Measurements from ENCODE around the gene RTL10. TPM values are rescaled to one million over a fixed set of nuclear protein-coding genes. Genes with fewer than 3 reads are reported as not detected.

RTL10 gene
- polyA plus RNA-seq, 2 donors, result 8.1 to 13.8 TPM

GRCh38 chr22:19825904-19826618, 28.6 kb downstream of the RTL10 start:
- Histone ChIP-seq H3K4me1 (ENCODE audit: control insufficient read depth in 2 of 2, insufficient read depth in 2 of 2, low read length in 1 of 2) (peaks cover under 1 to 18% of the 10 kb centered on the region in 2 donors), H3K9me3 (ENCODE audit: control insufficient read depth in 2 of 2, insufficient read depth in 1 of 2, low read depth in 1 of 2, low read length in 1 of 2) (no peaks in the 10 kb centered on the region), H3K4me3 (ENCODE audit: low read depth in 1 of 2, low read length in 2 of 2) (no peak overlapping the region), H3K27ac (ENCODE audit: low read depth in 2 of 2, low read length in 1 of 2) (no peak overlapping the region), H3K36me3 (ENCODE audit: control insufficient read depth in 2 of 2, insufficient read depth in 2 of 2, low read length in 1 of 2) (no peaks in the 10 kb centered on the region), H3K27me3 (ENCODE audit: control insufficient read depth in 1 of 2, insufficient read depth in 2 of 2, low read length in 2 of 2) (no peaks in the 10 kb centered on the region)
- WGBS, 2 donors, result 86 to 89% methylated on average over 7 of the region's 7 CpGs

GRCh38 chr22:19824926-19825339, 29.7 kb downstream of the RTL10 start:
- Histone ChIP-seq H3K27me3 (ENCODE audit: control insufficient read depth in 1 of 2, insufficient read depth in 2 of 2, low read length in 2 of 2) (no peaks in the 10 kb centered on the region), H3K4me3 (ENCODE audit: low read depth in 1 of 2, low read length in 2 of 2) (no peak overlapping the region), H3K4me1 (ENCODE audit: control insufficient read depth in 2 of 2, insufficient read depth in 2 of 2, low read length in 1 of 2) (peaks cover 2 to 18% of the 10 kb centered on the region in 2 donors), H3K9me3 (ENCODE audit: control insufficient read depth in 2 of 2, insufficient read depth in 1 of 2, low read depth in 1 of 2, low read length in 1 of 2) (no peaks in the 10 kb centered on the region), H3K27ac (ENCODE audit: low read depth in 2 of 2, low read length in 1 of 2) (no peak overlapping the region), H3K36me3 (ENCODE audit: control insufficient read depth in 2 of 2, insufficient read depth in 2 of 2, low read length in 1 of 2) (no peaks in the 10 kb centered on the region)
- 76 to 87% methylated on average over 8 of the region's 8 CpGs for WGBS, 2 donors

- Histone ChIP-seq H3K4me3 (ENCODE audit: low read depth in 1 of 2, low read length in 2 of 2) (no peak overlapping the region), H3K4me1 (ENCODE audit: control insufficient read depth in 2 of 2, insufficient read depth in 2 of 2, low read length in 1 of 2) (peaks cover 2 to 18% of the 10 kb centered on the region in 2 donors), H3K27me3 (ENCODE audit: control insufficient read depth in 1 of 2, insufficient read depth in 2 of 2, low read length in 2 of 2) (no peaks in the 10 kb centered on the region), H3K9me3 (ENCODE audit: control insufficient read depth in 2 of 2, insufficient read depth in 1 of 2, low read depth in 1 of 2, low read length in 1 of 2) (no peaks in the 10 kb centered on the region), H3K27ac (ENCODE audit: low read depth in 2 of 2, low read length in 1 of 2) (no peak overlapping the region), H3K36me3 (ENCODE audit: control insufficient read depth in 2 of 2, insufficient read depth in 2 of 2, low read length in 1 of 2) (no peaks in the 10 kb centered on the region)
- 59 to 71% methylated on average over 16 of the region's 16 CpGs for WGBS, 2 donors
Measured at GRCh38 chr22:19824212-19824925, 30.3 kb downstream of the RTL10 start.

GRCh38 chr22:19823902-19824211, 30.8 kb downstream of the RTL10 start:
- WGBS, 2 donors, result 59 to 64% methylated on average over 9 of the region's 9 CpGs
- Histone ChIP-seq H3K27ac (ENCODE audit: low read depth in 2 of 2, low read length in 1 of 2) (no peak overlapping the region), H3K4me3 (ENCODE audit: low read depth in 1 of 2, low read length in 2 of 2) (no peak overlapping the region), H3K9me3 (ENCODE audit: control insufficient read depth in 2 of 2, insufficient read depth in 1 of 2, low read depth in 1 of 2, low read length in 1 of 2) (no peaks in the 10 kb centered on the region), H3K4me1 (ENCODE audit: control insufficient read depth in 2 of 2, insufficient read depth in 2 of 2, low read length in 1 of 2) (peaks cover 2 to 18% of the 10 kb centered on the region in 2 donors), H3K36me3 (ENCODE audit: control insufficient read depth in 2 of 2, insufficient read depth in 2 of 2, low read length in 1 of 2) (peaks cover 0 to 3% of the 10 kb centered on the region in 2 donors), H3K27me3 (ENCODE audit: control insufficient read depth in 1 of 2, insufficient read depth in 2 of 2, low read length in 2 of 2) (no peaks in the 10 kb centered on the region)

- Histone ChIP-seq H3K27ac (ENCODE audit: low read depth in 2 of 2, low read length in 1 of 2) (no peak overlapping the region), H3K4me3 (ENCODE audit: low read depth in 1 of 2, low read length in 2 of 2) (no peak overlapping the region)
Measured at GRCh38 chr22:19823191-19823901, 31.3 kb downstream of the RTL10 start.

GRCh38 chr22:19822301-19823117, 32.2 kb downstream of the RTL10 start:
- H3K9me3 ChIP-seq (ENCODE audit: control insufficient read depth in 2 of 2, insufficient read depth in 1 of 2, low read depth in 1 of 2, low read length in 1 of 2), result no peaks in the 10 kb centered on the region
- H3K36me3 ChIP-seq (ENCODE audit: control insufficient read depth in 2 of 2, insufficient read depth in 2 of 2, low read length in 1 of 2), result peaks cover 0 to 3% of the 10 kb centered on the region in 2 donors
- peaks cover 2 to 18% of the 10 kb centered on the region in 2 donors for H3K4me1 ChIP-seq (ENCODE audit: control insufficient read depth in 2 of 2, insufficient read depth in 2 of 2, low read length in 1 of 2)
- no peak overlapping the region for H3K4me3 ChIP-seq (ENCODE audit: low read depth in 1 of 2, low read length in 2 of 2)
- no peaks in the 10 kb centered on the region for H3K27me3 ChIP-seq (ENCODE audit: control insufficient read depth in 1 of 2, insufficient read depth in 2 of 2, low read length in 2 of 2)
- 80 to 92% methylated on average over 18 of the region's 18 CpGs for WGBS, 2 donors
- H3K27ac ChIP-seq (ENCODE audit: low read depth in 2 of 2, low read length in 1 of 2), result no peak overlapping the region

More at GRCh38 chr22:19823191-19823901, 31.3 kb downstream of the RTL10 start:
- Histone ChIP-seq H3K36me3 (ENCODE audit: control insufficient read depth in 2 of 2, insufficient read depth in 2 of 2, low read length in 1 of 2) (peaks cover 0 to 3% of the 10 kb centered on the region in 2 donors), H3K4me1 (ENCODE audit: control insufficient read depth in 2 of 2, insufficient read depth in 2 of 2, low read length in 1 of 2) (peaks cover 2 to 18% of the 10 kb centered on the region in 2 donors), H3K9me3 (ENCODE audit: control insufficient read depth in 2 of 2, insufficient read depth in 1 of 2, low read depth in 1 of 2, low read length in 1 of 2) (no peaks in the 10 kb centered on the region), H3K27me3 (ENCODE audit: control insufficient read depth in 1 of 2, insufficient read depth in 2 of 2, low read length in 2 of 2) (no peaks in the 10 kb centered on the region)
- 72 to 73% methylated on average over 11 of the region's 11 CpGs for WGBS, 2 donors

GRCh38 chr22:19821523-19822300, 33.0 kb downstream of the RTL10 start:
- H3K27ac ChIP-seq (ENCODE audit: low read depth in 2 of 2, low read length in 1 of 2), result no peak overlapping the region
- peaks cover 2 to 18% of the 10 kb centered on the region in 2 donors for H3K4me1 ChIP-seq (ENCODE audit: control insufficient read depth in 2 of 2, insufficient read depth in 2 of 2, low read length in 1 of 2)
- no peaks in the 10 kb centered on the region for H3K27me3 ChIP-seq (ENCODE audit: control insufficient read depth in 1 of 2, insufficient read depth in 2 of 2, low read length in 2 of 2)
- WGBS, 2 donors, result 93% methylated on average over 20 of the region's 20 CpGs
- H3K36me3 ChIP-seq (ENCODE audit: control insufficient read depth in 2 of 2, insufficient read depth in 2 of 2, low read length in 1 of 2), result peaks cover 0 to 3% of the 10 kb centered on the region in 2 donors
- no peaks in the 10 kb centered on the region for H3K9me3 ChIP-seq (ENCODE audit: control insufficient read depth in 2 of 2, insufficient read depth in 1 of 2, low read depth in 1 of 2, low read length in 1 of 2)
- H3K4me3 ChIP-seq (ENCODE audit: low read depth in 1 of 2, low read length in 2 of 2), result no peak overlapping the region

GRCh38 chr22:19820880-19821522, 33.7 kb downstream of the RTL10 start:
- Histone ChIP-seq H3K4me1 (ENCODE audit: control insufficient read depth in 2 of 2, insufficient read depth in 2 of 2, low read length in 1 of 2) (peaks cover 2 to 17% of the 10 kb centered on the region in 2 donors), H3K9me3 (ENCODE audit: control insufficient read depth in 2 of 2, insufficient read depth in 1 of 2, low read depth in 1 of 2, low read length in 1 of 2) (no peaks in the 10 kb centered on the region), H3K27me3 (ENCODE audit: control insufficient read depth in 1 of 2, insufficient read depth in 2 of 2, low read length in 2 of 2) (no peaks in the 10 kb centered on the region), H3K36me3 (ENCODE audit: control insufficient read depth in 2 of 2, insufficient read depth in 2 of 2, low read length in 1 of 2) (peaks cover 0 to 3% of the 10 kb centered on the region in 2 donors), H3K27ac (ENCODE audit: low read depth in 2 of 2, low read length in 1 of 2) (no peak overlapping the region), H3K4me3 (ENCODE audit: low read depth in 1 of 2, low read length in 2 of 2) (no peak overlapping the region)
- 94 to 96% methylated on average over 18 of the region's 18 CpGs for WGBS, 2 donors

Measured in esophagus (tissue), 2 donors.